Mesendoderm (in vitro differentiated cells): ENCODE data around the gene IP6K3.

Experiments
- DNase-seq: peaks from one replicate; pipeline ENCODE4 v3.0.0; 2013
- H2AK5ac ChIP-seq: 2 replicates; pipeline ENCODE4 v1.6.1; 2013; ENCODE audit warnings: low read length, inconsistent platforms
- H2BK120ac ChIP-seq: 2 replicates; pipeline ENCODE4 v1.6.1; 2013; ENCODE audit warnings: low read depth, mild to moderate bottlenecking, low read length, moderate library complexity, mixed read lengths
- H2BK15ac ChIP-seq: replicated peaks from 2 replicates; pipeline ENCODE4 v1.6.1; 2013; ENCODE audit warnings: low read depth, mild to moderate bottlenecking, moderate library complexity
- H2BK5ac ChIP-seq: 2 replicates; pipeline ENCODE4 v1.6.1; 2013; ENCODE audit warnings: low read length, inconsistent platforms
- H3K18ac ChIP-seq: 2 replicates; pipeline ENCODE4 v1.6.1; 2013; ENCODE audit warnings: mild to moderate bottlenecking, low read length, mixed read lengths
- H3K23ac ChIP-seq: one replicate; pipeline ENCODE4 v1.6.1; 2013; ENCODE audit warnings: low read length
- H3K27ac ChIP-seq: 2 replicates; pipeline ENCODE4 v1.5.1; 2013; ENCODE audit warnings: low read depth, mild to moderate bottlenecking, inconsistent platforms, low read length, moderate library complexity
- H3K27me3 ChIP-seq: 2 replicates; pipeline ENCODE4 v1.6.1; 2013; ENCODE audit warnings: low read length, control low read depth, mild to moderate bottlenecking, inconsistent platforms; ENCODE audit not compliant: insufficient read depth, poor library complexity
- H3K36me3 ChIP-seq: 2 replicates; pipeline ENCODE4 v1.6.1; 2013; ENCODE audit warnings: low read length, inconsistent platforms; ENCODE audit not compliant: control insufficient read depth, insufficient read depth
- H3K4ac ChIP-seq: one replicate; pipeline ENCODE4 v1.6.1; 2013; ENCODE audit warnings: low read depth, mild to moderate bottlenecking, low read length, moderate library complexity
- H3K4me1 ChIP-seq: 2 replicates; pipeline ENCODE4 v1.6.1; 2013; ENCODE audit warnings: low read depth, low read length, inconsistent platforms; ENCODE audit not compliant: control insufficient read depth
- H3K4me2 ChIP-seq: 2 replicates; pipeline ENCODE4 v1.6.1; 2013; ENCODE audit warnings: low read length
- H3K4me3 ChIP-seq: 2 replicates; pipeline ENCODE4 v1.5.1; 2013; ENCODE audit warnings: mild to moderate bottlenecking, low read length
- H3K56ac ChIP-seq: one replicate; pipeline ENCODE4 v1.6.1; 2013; ENCODE audit warnings: low read length
- H3K79me1 ChIP-seq: 2 replicates; pipeline ENCODE4 v1.6.1; 2013; ENCODE audit warnings: low read length, inconsistent platforms
- H3K79me2 ChIP-seq: 2 replicates; pipeline ENCODE4 v1.6.1; 2013; ENCODE audit warnings: mild to moderate bottlenecking, low read length; ENCODE audit not compliant: control insufficient read depth, insufficient read depth
- H3K9ac ChIP-seq: 2 replicates; pipeline ENCODE4 v1.6.1; 2013; ENCODE audit warnings: low read length, inconsistent platforms
- H4K5ac ChIP-seq: one replicate; pipeline ENCODE4 v1.6.1; 2013; ENCODE audit warnings: low read length
- H4K8ac ChIP-seq: one replicate; pipeline ENCODE4 v1.6.1; 2013; ENCODE audit warnings: low read depth, mild to moderate bottlenecking, control low read depth, low read length, moderate library complexity
- WGBS: extraction: QIAGEN DNeasy Blood & Tissue Kit; methylation state at CpG from one replicate; pipeline ENCODE4 v1.1.7; 2013; ENCODE audit warnings: low lambda C conversion rate, missing lambda C conversion rate; ENCODE audit not compliant: insufficient coverage; ENCODE audit errors: extremely low coverage; 5-methylcytosine and 5-hydroxymethylcytosine counted together

Gene IP6K3

GRCh38 chr6:33771146-33772081, 24.7 kb upstream of the IP6K3 start:
- H3K4me2 ChIP-seq = no peak overlapping the region
- H3K4me3 ChIP-seq = no peak overlapping the region
- H4K5ac ChIP-seq = no peak overlapping the region
- no peaks in the 10 kb centered on the region for H3K79me1 ChIP-seq
- H3K56ac ChIP-seq = peak overlapping the region; percentile 81
- H3K79me2 ChIP-seq = no peaks in the 10 kb centered on the region
- H3K4me1 ChIP-seq = peaks cover 7% of the 10 kb centered on the region
- no peaks in the 10 kb centered on the region for H3K27me3 ChIP-seq
- peak overlapping the region; percentile 38 for H3K9ac ChIP-seq
- peak overlapping the region; percentile 90 for H3K27ac ChIP-seq
- no peak overlapping the region for H2AK5ac ChIP-seq
- no peak overlapping the region for H2BK15ac ChIP-seq
- peak; percentile 96 for DNase-seq
- no CpG with 5 or more reads among the region's 47 CpGs for WGBS
- peak overlapping the region; percentile 8 for H2BK120ac ChIP-seq
- no peak overlapping the region for H3K4ac ChIP-seq
- peak overlapping the region; percentile 11 for H3K18ac ChIP-seq
- no peak overlapping the region for H3K23ac ChIP-seq
- peak overlapping the region; percentile 7 for H2BK5ac ChIP-seq
- H4K8ac ChIP-seq = no peak overlapping the region
- peaks cover 6% of the 10 kb centered on the region for H3K36me3 ChIP-seq

- Histone ChIP-seq H3K79me1 (no peaks in the 10 kb centered on the region), H4K5ac (no peak overlapping the region), H3K79me2 (no peaks in the 10 kb centered on the region), H3K56ac (peak overlapping the region; percentile 51), H3K4ac (peak overlapping the region; percentile 44), H3K27ac (peak overlapping the region; percentile 90), H3K36me3 (peaks cover 4% of the 10 kb centered on the region), H3K4me2 (no peak overlapping the region), H3K4me3 (no peak overlapping the region), H2BK120ac (peak overlapping the region; percentile 7), H3K18ac (peak overlapping the region; percentile 11), H4K8ac (peak overlapping the region; percentile 69), H3K27me3 (no peaks in the 10 kb centered on the region), H3K9ac (peak overlapping the region; percentile 2), H2BK5ac (peak overlapping the region; percentile 7), H2AK5ac (no peak overlapping the region), H3K4me1 (peaks cover 7% of the 10 kb centered on the region), H3K23ac (no peak overlapping the region), H2BK15ac (no peak overlapping the region)
- no peak for DNase-seq
- WGBS = no CpG with 5 or more reads among the region's 3 CpGs
These were observed 24.1 kb upstream of the IP6K3 start for GRCh38 chr6:33770833-33771145.

- H3K4me1 ChIP-seq = peaks cover 7% of the 10 kb centered on the region
- H3K9ac ChIP-seq = peak overlapping the region; percentile 2
- peak overlapping the region; percentile 51 for H3K56ac ChIP-seq
- H4K8ac ChIP-seq = peak overlapping the region; percentile 69
- peak overlapping the region; percentile 26 for H2BK5ac ChIP-seq
- H3K79me2 ChIP-seq = no peaks in the 10 kb centered on the region
- H3K4ac ChIP-seq = peak overlapping the region; percentile 44
- H3K27me3 ChIP-seq = no peaks in the 10 kb centered on the region
- H3K36me3 ChIP-seq = peaks cover 2% of the 10 kb centered on the region
- no peak overlapping the region for H4K5ac ChIP-seq
- WGBS = no CpG with 5 or more reads among the region's 14 CpGs
- no peaks in the 10 kb centered on the region for H3K79me1 ChIP-seq
- no peak overlapping the region for H3K4me2 ChIP-seq
- no peak overlapping the region for H3K23ac ChIP-seq
- no peak overlapping the region for H2BK15ac ChIP-seq
- H3K4me3 ChIP-seq = no peak overlapping the region
- H2BK120ac ChIP-seq = peak overlapping the region; percentile 7
- H2AK5ac ChIP-seq = no peak overlapping the region
- peak overlapping the region; percentile 90 for H3K27ac ChIP-seq
- DNase-seq = no peak
- H3K18ac ChIP-seq = peak overlapping the region; percentile 11
These were observed 23.6 kb upstream of the IP6K3 start for GRCh38 chr6:33770124-33770832.

- no peaks in the 10 kb centered on the region for H3K79me2 ChIP-seq
- H3K36me3 ChIP-seq = no peaks in the 10 kb centered on the region
- H2BK15ac ChIP-seq = no peak overlapping the region
- H3K23ac ChIP-seq = no peak overlapping the region
- H4K8ac ChIP-seq = no peak overlapping the region
- no peak overlapping the region for H3K4ac ChIP-seq
- H3K27ac ChIP-seq = no peak overlapping the region
- H4K5ac ChIP-seq = no peak overlapping the region
- no peaks in the 10 kb centered on the region for H3K27me3 ChIP-seq
- H3K4me1 ChIP-seq = peaks cover 7% of the 10 kb centered on the region
- no peaks in the 10 kb centered on the region for H3K79me1 ChIP-seq
- no peak overlapping the region for H3K4me3 ChIP-seq
- peak overlapping the region; percentile 68 for H3K56ac ChIP-seq
- H2AK5ac ChIP-seq = no peak overlapping the region
- no peak overlapping the region for H3K4me2 ChIP-seq
- no CpG with 5 or more reads among the region's 10 CpGs for WGBS
- H3K9ac ChIP-seq = no peak overlapping the region
- H2BK120ac ChIP-seq = no peak overlapping the region
- DNase-seq = no peak
- no peak overlapping the region for H3K18ac ChIP-seq
- H2BK5ac ChIP-seq = no peak overlapping the region
These were observed 22.6 kb upstream of the IP6K3 start for GRCh38 chr6:33769248-33769821.

- Histone ChIP-seq H3K27ac (no peak overlapping the region), H3K4ac (no peak overlapping the region), H2AK5ac (no peak overlapping the region), H2BK5ac (no peak overlapping the region), H3K79me2 (no peaks in the 10 kb centered on the region), H3K36me3 (no peaks in the 10 kb centered on the region), H3K56ac (peak overlapping the region; percentile 68), H4K5ac (no peak overlapping the region), H3K79me1 (no peaks in the 10 kb centered on the region), H2BK15ac (no peak overlapping the region), H3K4me1 (peaks cover 7% of the 10 kb centered on the region), H4K8ac (no peak overlapping the region), H3K18ac (no peak overlapping the region), H3K4me2 (no peak overlapping the region), H3K9ac (peak overlapping the region; percentile 7), H3K4me3 (no peak overlapping the region), H2BK120ac (no peak overlapping the region), H3K27me3 (no peaks in the 10 kb centered on the region), H3K23ac (no peak overlapping the region)
- no CpG with 5 or more reads among the region's 7 CpGs for WGBS
- peak; percentile 82 for DNase-seq
These were observed 22.0 kb upstream of the IP6K3 start for GRCh38 chr6:33768644-33769120.
